Measurements from ENCODE around the gene SPO11.
"Not testable (repeated sequence)": the region's sequence is repeated elsewhere in the genome, so short reads cannot be mapped to it uniquely, and the experiment has no call there.

The SPO11 gene

DNA sequence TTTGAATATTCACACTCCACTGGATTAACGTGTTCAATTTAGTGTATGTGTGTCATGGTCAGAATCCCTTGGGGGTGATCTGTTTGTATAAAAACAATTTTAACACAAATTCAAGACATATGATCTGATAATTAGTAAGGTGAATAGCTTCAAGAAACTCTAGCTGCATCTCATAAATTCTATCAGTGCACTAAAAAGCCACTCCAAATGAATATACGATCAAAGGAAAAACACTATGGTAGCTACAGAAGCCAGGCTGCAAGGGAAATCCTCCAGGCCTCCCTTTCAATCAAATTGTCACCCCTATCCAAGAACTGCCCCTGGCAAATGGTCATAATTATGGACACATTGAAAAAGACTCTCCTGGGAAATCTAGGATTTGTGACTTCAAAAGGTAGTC, 12.1 kb downstream of the SPO11 start:
- DNase-seq (ENCODE audit: low read depth) = no peak

DNA sequence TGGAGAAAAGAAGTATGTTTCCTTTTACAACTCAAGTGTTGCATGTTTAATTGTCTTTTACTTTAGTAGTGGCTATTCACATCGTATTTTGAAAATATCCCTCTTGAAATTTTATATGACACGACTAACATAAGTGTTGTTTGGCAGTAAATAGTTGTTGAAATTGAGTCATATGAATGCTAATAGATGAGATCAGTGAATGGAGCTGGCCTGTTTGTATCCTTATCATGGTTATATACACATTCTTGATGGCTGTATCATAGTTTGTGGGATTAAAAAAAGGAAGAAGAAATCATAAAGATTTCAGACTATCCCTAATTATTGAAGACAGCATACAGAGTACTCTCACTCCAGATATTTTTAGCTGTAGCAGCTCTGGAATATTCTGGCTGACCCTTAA, 13.2 kb downstream of the SPO11 start:
- no peak for DNase-seq (ENCODE audit: low read depth)

DNA sequence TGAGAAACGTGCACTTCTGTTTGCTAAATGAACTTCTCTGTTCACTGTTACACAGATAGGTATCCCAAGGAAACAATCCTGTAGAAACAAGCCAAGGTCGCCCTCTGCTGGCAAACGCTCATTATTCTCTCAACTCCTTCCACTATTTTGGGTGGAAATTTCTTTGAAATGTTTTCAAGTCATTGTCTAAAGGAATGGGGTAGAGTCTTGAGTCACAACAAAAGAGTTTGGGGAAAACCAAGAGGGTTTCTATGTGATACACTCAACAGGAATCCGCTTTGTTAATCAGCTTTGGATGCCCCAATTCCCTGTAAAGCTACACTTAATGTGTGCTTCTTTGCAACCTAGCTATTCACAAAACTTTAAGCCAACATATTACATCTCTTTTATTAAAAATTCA, 16.9 kb downstream of the SPO11 start:
- DNase-seq (ENCODE audit: low read depth) = no peak

DNA sequence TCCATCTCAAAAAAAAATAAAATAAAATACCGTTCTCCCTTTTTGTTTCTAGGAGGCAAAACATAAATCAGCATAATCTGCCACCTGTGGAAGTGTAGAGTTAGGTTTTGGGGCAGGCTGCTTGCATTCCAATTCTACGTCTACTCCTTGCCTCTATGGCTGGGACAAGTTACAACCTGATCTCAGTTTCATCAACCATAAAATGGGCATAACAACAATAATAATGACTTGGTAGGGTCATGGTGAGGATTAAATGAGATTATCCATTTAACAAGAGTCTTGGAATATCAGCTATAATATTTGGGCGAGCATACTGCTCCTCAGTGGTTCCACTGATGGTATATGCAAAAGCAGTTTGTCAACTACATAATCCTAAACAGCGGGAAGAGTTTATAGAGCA, 17.8 kb downstream of the SPO11 start:
- no peak for DNase-seq (ENCODE audit: low read depth)

DNA sequence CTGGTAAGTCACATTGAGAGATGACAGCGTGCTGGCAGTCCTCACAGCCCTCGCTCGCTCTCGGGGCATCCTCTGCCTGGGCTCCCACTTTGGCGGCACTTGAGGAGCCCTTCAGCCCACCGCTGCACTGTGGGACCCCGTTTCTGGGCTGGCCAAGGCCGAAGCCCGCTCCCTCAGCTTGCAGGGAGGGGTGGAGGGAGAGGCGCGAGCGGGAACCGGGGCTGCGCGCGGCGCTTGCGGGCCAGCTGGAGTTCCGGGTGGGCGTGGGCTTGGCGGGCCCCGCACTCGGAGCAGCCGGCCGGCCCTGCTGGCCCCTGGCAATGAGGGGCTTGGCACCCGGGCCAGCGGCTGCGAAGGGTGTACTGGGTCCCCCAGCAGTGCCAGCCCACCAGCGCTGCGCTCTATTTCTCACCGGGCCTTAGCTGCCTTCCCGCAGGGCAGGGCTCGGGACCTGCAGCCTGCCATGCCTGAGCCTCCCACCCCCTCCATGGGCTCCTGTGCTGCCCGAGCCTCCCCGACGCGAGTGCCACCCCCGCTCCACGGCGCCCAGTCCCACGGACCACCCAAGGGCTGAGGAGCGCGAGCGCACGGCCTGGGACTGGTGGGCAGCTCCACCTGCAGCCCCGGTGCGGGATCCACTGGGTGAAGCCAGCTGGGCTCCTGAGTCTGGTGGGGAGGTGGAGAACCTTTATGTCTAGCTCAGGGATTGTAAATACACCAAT, 18.8 kb downstream of the SPO11 start:
- not testable (repeated sequence) for DNase-seq (ENCODE audit: low read depth)

DNA sequence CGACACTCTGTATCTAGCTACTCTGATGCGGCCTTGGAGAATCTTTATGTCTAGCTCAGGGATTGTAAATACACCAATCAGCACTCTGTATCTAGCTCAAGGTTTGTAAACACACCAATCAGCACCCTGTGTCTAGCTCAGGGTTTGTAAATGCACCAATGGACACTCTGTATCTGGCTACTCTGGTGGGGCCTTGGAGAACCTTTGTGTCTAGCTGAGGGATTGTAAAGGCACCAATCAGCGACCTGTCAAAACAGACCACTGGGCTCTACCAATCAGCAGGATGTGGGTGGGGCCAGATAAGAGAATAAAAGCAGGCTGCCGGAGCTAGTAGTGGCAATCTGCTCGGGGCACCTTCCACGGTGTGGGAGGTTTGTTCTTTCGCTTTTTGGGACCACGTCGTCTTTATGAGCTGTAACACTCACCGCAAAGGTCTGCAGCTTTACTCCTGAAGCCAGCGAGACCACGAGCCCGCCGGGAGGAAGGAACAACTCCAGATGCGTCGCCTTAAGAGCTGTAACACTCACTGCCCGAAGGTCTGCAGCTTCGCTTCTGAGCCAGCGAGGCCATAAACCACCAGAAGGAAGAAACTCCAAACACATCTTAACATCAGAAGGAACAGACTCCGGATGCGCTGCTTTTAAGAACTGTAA, 19.4 kb downstream of the SPO11 start:
- DNase-seq (ENCODE audit: low read depth) = not testable (repeated sequence)

DNA sequence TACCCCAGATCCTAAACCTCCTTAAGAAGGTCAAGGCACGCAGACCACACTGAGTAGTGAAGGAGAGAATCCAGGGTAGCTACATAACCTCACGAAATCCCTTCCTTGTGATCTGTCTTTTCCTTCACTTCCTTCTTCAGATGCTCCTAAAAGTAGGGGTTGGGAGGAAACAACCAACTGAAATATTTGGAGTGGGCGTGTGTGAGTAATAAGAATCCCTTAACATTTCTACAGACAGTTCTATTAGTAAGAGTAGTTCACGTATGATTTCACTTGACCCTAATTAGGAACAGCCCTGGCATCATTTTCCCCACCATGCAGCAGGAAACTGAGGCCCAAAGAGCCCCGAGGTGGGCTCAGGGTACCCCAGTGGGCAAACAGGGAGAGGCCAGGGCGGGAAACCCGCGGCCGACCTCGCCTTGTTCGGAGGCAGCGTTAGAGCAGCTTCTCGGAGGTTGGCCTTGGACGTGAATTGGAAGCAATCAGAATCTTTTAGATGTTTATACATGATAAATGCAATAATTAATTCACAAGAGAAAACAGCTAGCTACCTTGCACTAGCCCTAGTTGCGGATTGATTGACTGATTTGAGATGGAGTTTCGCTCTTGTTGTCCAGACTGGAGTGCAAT, 20.6 kb downstream of the SPO11 start:
- no peak for DNase-seq (ENCODE audit: low read depth)

DNA sequence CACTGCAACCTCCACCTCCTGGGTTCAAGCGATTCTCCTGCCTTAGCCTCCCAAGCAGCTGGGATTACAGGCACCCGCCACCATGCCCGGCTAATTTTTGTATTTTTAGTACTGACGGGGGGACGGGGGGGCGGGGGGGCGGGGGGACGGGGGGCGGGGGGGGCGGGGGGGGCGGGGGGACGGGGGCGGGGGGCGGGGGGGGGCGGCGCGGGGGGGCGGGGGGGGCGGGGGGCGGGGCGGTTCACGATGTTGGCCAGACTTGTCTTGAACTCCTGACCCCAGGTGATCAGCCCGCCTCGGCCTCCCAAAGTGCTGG, 21.1 kb downstream of the SPO11 start:
- DNase-seq (ENCODE audit: low read depth) = not testable (repeated sequence)

DNA sequence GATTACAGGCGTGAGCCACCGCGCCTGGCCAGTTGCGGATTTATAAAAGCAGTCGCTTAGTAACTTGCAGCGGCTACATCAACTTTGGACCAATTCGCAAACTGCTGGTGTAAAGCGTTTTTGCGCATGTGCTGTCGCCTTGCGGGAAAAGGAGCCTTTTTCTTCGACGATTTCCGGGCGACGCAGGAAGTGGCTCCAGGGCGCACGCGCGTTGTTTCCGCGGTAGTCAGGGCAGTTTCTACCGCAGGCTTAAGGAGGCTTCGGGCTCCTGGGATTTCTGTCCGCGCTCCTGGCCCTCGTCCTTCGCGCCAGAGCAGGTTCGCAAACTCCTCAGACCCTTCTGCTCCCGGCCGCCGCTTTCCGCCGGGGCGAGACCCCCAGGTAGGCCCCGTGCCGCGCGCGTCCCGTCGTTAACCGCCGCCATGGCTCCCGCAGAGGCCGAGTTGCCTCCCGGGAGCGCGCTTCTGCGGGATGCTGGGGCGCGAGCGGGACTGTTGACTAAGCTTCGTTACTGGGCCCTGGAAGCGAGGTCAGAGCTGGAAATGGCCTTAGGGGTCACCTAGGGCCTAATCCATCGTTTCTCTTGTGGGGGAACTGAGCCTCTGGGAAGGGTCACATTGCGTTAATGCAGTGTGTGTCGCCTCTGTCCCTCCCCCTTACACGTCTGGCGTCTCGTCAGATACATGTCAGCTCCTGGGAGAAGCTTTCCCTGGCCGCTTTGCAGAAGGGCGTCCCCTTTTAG, 21.6 kb downstream of the SPO11 start, which contains the start of gene RAE1:
RAE1 (plus strand) TSS at position 214 of the 742 bp plus-strand sequence. CDS start 2,784 bp downstream, outside the sequence.
- DNase-seq (ENCODE audit: low read depth) = peak; percentile 65

DNA sequence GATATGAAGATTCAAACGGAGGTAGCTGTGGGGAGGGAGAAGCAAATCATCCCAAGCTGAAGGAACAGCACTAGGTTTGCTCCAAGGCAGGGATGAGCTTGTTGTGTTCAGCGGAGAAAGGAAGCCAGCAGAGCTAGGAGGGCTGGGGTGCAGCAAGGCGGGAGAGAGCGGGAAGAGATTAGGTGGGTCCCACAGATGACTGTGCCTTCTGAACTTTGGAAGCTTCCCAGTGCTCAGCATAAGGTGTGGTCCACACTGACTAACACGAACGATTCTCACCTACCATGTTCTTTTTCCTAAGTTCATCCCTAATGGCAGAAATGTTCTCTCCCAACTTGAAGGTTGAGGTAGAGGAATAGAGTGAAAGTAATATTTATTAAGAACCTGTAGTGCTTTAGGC, 22.7 kb downstream of the SPO11 start:
- no peak for DNase-seq (ENCODE audit: low read depth)

DNA sequence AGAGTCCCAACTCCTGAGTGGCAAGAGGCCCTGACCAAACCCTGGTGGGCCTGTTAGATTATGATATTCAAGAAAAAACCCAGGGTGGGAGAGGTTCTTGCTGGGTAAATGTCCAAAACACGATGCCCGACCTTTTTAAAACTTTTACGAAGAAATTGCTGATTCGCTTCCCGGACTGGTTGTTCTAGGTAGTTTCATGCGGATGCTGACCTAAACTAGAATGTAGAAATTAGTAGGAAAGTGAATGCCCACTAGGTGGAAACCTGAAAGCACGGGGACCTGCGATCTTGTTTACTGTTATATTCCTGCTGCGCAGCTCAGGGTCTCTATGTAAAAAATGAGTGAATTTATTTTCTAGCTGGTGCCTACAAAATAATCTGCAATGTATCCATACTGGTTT, 23.7 kb downstream of the SPO11 start:
- no peak for DNase-seq (ENCODE audit: low read depth)

DNA sequence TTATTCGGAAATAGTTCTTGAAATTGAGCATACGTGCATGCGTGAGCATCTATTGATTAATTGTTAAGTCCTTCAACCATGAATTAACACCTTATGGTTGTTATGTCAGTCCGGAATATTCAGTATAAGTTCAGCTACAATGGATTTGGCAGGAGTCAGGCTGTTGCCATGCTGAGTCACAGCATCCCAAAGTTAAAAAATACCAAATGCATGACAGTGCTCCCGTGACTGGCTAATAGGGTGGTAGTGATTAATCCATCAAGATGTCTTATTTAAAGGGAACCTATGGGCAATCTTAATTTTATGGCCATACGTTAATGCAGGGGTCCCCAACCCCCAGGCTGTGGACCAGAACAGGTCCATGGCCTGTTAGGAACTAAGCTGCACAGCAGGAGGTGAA, 31.9 kb downstream of the SPO11 start:
- DNase-seq (ENCODE audit: low read depth) = no peak

DNA sequence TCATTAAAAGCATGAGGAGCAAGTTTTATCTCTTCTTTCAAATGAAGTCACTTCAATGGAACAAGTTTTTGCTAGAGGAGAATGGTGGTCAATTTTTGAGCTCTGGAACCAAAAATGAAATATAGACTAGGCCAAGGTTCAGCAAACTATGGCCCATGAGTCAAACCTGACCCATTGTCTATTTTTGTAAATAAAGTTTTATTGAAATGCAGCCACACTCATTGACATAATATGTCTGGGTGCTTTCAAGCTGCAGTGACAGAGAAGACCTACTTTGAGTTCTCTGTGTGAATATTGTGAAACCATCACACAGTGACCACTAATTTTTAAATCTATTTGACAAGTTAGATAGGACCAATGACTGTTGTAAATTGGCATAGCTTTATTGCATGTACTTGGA, 34.8 kb downstream of the SPO11 start:
- no peak for DNase-seq (ENCODE audit: low read depth)

DNA sequence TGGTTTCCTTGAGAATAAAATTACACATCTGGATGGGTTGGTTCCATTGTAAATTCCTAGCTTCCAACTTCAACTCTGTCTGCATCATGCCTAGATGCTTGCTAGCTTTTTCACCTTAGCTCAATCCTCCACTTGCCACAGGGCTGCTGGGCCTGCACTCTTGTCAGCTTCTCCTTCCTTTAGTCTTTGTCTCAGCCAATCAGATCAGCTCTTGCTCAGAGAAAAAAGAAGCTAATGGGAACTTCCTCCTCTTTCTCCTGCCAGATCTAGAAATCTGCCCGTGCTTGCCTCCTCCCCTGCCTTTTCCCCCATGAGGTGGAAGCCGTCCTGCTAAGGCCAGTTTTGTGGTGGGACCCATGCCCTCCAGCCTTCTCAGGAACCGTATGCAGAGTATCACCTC, 40.0 kb downstream of the SPO11 start:
- no peak for DNase-seq (ENCODE audit: low read depth)

DNA sequence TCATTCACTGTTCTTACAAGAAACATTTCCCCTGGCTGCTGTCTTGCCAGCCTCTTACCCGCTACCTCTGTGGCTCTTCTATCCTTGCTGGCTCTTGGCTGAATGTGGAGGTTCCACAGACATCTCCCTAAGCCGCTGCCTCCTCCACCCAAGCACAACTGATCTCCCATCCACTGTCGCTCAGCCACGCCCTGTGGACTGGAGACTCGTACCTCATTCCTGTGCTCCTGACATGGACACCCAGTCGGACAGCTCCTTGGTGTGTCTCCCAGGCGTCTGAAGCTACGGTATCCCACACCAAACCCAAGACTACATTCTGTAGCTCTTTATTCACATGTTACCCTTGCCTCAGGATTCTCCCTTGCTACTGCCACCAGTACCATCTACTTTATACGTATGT, 40.7 kb downstream of the SPO11 start:
- DNase-seq (ENCODE audit: low read depth) = no peak

DNA sequence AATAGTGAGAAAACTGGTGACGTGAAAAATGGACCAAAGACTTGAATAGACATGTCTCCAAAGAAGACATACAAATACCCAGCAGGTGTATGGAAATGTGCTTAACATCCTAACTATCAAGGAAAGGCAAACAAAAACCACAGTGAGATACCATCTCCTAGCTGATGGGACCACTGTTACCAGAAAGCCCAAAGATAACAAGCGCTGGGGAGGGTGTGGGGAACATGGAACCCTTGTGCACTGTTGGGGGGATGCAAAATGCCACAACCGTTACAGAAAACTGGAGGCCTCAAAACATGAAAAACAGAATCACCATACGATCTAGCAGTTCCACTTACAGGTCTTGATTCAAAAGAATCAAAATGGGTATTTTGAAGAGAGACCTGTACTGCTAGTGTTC, 41.8 kb downstream of the SPO11 start:
- no peak for DNase-seq (ENCODE audit: low read depth)

DNA sequence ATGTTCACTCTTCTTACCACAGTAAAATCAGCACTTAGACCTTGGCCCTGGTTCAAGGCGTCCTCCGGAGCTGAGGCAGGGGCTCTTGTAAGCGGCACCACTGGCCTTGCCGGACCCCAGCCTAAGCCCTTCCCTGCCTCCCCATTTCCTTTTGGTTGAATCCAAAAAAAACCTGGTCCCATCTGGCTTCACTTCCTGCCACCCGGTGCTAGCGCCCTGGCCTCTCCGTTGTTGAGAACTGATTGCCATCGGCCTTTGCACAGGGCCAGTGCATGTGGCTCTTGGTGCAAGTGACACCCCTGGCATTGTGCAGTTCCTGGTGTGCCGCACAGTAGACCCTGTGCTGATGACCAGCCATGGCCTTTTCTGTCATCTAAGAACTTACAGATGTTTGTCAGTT, 42.6 kb downstream of the SPO11 start:
- DNase-seq (ENCODE audit: low read depth) = no peak

DNA sequence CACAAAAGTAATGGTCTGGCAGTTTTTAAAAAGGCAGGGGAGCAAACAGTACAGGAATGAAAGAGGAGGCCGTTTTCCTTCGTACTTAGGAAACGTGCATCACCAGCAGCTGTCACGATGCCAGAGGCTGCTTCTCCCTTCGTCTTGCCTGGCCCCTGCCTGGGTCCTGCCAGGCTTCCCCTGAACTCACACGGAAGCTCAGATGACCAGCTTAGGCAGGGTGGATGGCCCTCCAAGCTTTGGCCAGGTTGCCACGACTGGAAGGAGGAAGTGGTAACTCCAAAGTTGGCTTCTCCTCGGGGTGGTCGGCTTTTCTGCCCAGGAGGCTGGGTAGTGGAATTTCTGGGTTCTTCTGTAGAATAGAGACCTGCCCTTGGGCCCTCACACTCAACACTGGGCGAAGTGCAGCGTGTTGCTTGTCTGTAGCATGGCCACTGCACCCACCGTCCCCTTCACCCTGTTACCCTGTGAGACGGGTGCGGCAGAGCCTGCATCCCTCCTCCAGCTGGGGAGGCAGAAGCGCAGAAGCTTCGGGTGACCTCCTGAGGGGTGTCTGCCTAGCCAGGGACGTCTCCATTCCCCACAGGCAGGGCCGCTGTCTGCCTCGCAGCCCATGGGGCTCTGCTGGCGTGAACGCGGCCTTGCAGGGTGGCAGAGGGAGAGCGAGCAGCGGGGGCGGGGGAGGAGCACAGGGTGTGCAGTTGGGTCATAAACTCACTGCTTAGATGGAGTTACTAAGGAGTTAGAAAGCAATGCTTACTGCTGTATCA, 43.2 kb downstream of the SPO11 start:
- no peak for DNase-seq (ENCODE audit: low read depth)

DNA sequence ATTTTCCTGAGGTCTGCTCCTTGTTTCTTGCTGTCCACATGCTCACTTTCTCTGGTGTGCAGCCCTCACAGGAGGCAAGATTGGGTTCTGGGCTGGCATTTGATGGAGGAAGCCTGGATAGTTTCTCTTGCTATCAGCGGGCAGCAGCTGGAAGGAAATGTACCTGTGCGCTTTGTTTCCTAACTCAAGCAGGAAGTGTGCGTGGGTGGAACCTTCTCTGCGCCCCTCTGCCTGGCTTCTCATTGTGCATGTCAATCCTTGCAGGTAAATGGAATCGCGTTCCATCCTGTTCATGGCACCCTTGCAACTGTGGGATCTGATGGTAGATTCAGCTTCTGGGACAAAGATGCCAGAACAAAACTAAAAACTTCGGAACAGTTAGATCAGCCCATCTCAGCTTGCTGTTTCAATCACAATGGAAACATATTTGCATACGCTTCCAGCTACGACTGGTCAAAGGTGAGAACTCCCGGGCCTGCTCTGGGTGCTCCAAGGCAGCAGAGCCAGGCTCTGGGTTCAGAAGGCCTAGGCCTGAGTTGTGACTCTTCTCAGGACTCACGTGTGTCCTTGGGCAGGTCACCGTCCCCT, 44.8 kb downstream of the SPO11 start:
- DNase-seq (ENCODE audit: low read depth) = no peak

DNA sequence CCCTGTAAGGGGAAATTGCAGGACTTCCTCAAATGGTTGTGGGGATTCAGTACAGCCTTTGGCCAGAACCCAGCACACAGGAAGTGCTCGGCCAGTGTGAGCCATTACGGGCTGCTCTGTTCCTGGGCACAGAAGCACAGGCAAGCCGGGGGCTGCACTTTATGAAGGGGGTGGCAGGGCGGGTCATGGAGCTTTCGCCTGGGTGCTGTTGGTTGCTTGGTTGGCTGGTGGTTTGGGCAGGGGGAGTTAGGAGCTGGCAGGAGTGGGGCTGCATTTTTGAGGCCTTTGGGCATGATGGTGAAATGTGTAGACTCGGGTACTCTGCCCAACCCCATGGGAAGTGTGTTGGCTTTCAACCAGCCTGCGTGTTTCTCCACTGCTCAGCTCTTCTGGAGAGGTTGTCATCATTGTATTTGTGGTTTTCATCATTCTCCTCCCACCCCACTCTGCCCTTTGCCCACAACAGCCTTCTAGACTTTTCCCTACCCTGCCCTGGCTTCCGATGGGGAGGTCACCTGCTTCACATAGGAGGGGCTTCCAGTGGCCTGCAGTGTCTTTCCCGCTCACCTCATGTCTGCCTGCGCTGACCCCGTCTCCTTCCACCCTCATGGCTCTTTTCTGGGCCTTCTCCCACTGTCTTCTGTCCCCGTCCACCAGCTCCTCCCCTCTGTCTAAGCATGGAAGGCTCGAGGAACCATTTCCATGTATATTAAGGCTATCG, 45.5 kb downstream of the SPO11 start:
- DNase-seq (ENCODE audit: low read depth) = no peak

DNA sequence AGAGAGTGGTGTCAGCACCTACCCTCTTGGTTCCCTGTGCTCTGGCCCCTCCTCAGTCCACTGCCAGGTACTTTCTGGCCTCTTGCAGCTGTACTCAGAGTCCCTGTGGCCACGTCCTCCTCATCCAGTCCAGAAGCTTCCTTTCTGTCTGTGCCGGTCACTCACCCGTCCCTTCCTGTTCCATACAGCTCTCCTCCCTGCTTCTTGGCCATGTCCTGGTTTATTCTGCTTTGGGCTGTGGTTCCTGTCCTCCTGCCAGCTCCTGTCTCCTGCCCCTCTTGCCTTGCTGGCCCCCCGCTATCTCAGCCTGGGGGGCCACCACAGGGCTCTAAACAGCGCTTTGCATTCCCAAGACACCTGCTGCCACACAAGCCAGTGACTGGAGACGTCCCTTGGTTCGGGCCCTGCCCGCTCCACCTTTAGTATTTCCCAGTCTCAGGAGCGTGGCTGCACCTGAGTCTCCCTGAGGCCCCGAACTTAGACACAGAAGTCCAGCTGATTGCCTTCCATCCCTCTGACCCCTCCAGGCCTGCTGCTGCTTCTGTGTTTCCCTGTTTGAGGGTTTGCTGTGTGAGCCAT, 46.1 kb downstream of the SPO11 start:
- no peak for DNase-seq (ENCODE audit: low read depth)
